GM19452 (cell line): Measurements from ENCODE around the gene FBXO4.
"Not testable (repeated sequence)": the region's sequence is repeated elsewhere in the genome, so short reads cannot be mapped to it uniquely, and the experiment has no call there.

Source experiments
- ATAC-seq: cut with Tn5 transposase; IDR thresholded peaks from one replicate; pipeline ENCODE4 v1.9.1; 2021; ENCODE audit not compliant: unreplicated experiment

FBXO4 gene

GRCh38 chr5:41921874-41922273 is 3.2 kb upstream of the FBXO4 start:
- no peak for ATAC-seq

- no peak for ATAC-seq
Observed at GRCh38 chr5:41924526-41924871, 582 bp upstream of the FBXO4 start.

- ATAC-seq = peak; percentile 23
Observed at GRCh38 chr5:41925555-41925951, 472 bp downstream of the FBXO4 start.

GRCh38 chr5:41927604-41928003 is 2.5 kb downstream of the FBXO4 start:
- ATAC-seq = no peak

- ATAC-seq = no peak
Observed at GRCh38 chr5:41929035-41929434, 4.0 kb downstream of the FBXO4 start.

- no peak for ATAC-seq
Observed at GRCh38 chr5:41932770-41933169, 7.7 kb downstream of the FBXO4 start.

GRCh38 chr5:41935544-41935943 is 10.5 kb downstream of the FBXO4 start:
- no peak for ATAC-seq

- no peak for ATAC-seq
Observed at GRCh38 chr5:41940641-41941040, 15.6 kb downstream of the FBXO4 start.

- not testable (repeated sequence) for ATAC-seq
Observed at GRCh38 chr5:41945332-41945955, 20.4 kb downstream of the FBXO4 start.

GRCh38 chr5:41951224-41951623 is 26.1 kb downstream of the FBXO4 start:
- no peak for ATAC-seq

GRCh38 chr5:41954286-41954685 is 29.2 kb downstream of the FBXO4 start:
- no peak for ATAC-seq

- ATAC-seq = no peak
Observed at GRCh38 chr5:41955432-41956024, 30.4 kb downstream of the FBXO4 start.

GRCh38 chr5:41956943-41957342 is 31.9 kb downstream of the FBXO4 start:
- ATAC-seq = no peak

GRCh38 chr5:41960481-41960880 is 35.4 kb downstream of the FBXO4 start:
- no peak for ATAC-seq

GRCh38 chr5:41961736-41962135 is 36.7 kb downstream of the FBXO4 start:
- no peak for ATAC-seq

- ATAC-seq = no peak
Observed at GRCh38 chr5:41962491-41962890, 37.4 kb downstream of the FBXO4 start.

- ATAC-seq = no peak
Observed at GRCh38 chr5:41966401-41967105, 41.5 kb downstream of the FBXO4 start.

- no peak for ATAC-seq
Observed at GRCh38 chr5:41967401-41967800, 42.3 kb downstream of the FBXO4 start.

GRCh38 chr5:41968153-41968723 is 43.2 kb downstream of the FBXO4 start:
- no peak for ATAC-seq

- ATAC-seq = no peak
Observed at GRCh38 chr5:41973087-41973486, 48.0 kb downstream of the FBXO4 start.

- no peak for ATAC-seq
Observed at GRCh38 chr5:41973887-41974286, 48.8 kb downstream of the FBXO4 start.

- ATAC-seq = no peak
Observed at GRCh38 chr5:41978676-41979075, 53.6 kb downstream of the FBXO4 start.
